ENCODE measurements around the gene TMEM269. TPM values are rescaled to one million over a fixed set of nuclear protein-coding genes. Genes with fewer than 3 reads are reported as not detected.

TMEM269 gene, protein sequence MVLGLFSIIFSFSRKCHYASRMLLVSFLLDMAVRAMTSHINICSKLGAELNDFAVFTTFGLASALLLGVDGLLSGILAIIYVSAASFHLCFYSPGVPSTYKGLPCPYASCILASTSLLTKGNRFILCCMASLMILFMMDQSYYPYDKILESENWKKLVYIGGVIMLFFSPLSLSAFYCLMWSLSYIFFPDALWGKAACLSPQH
- 0.18 TPM for polyA plus RNA-seq (2013, experiment 1 of 2; ENCODE audit: insufficient read length)
- polyA plus RNA-seq (2013, experiment 2 of 2; ENCODE audit: insufficient read length): 0.31 TPM

DNA sequence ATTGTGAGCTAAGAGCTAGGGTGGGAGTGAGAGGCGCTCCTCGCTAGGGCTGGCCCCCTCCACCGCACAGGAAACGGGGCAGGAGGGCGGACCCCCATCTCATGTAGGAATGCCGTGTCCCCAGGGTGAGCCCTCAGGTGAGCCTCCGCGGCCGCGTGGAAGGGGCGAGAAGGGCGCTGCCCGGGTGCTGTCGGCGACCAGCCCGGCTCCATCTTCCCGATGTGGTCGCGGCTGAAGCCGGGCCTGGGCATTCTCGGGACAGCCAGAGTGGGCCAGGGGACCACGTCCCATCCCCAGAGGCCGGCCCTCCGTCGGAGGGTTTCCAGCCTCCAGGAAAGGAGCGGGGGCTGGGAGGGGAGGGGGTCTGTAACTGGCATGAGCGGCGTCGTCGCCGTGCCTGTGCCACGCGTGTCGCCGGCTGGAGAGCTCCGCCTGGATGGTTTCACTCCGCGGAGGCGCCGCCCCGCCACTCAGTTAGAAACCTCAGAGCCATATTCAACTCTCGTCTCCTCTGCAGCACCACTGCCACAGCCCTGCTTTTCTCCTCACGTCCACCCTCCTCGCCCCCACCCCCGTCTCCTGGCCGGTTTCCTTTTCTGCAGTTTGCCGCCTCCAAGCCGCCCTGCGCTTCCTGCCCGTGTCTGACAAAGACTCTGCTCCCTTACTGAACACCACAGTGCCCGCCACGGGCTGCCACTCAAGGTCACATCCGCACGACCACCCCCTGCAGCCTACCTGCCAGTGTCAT is at the start of gene TMEM269:
Gene TMEM269 (plus strand): TSS at position 46 of the 748 bp plus-strand sequence. CDS start 4,903 bp downstream, outside the sequence.
- DNase-seq: peak; percentile 18

DNA sequence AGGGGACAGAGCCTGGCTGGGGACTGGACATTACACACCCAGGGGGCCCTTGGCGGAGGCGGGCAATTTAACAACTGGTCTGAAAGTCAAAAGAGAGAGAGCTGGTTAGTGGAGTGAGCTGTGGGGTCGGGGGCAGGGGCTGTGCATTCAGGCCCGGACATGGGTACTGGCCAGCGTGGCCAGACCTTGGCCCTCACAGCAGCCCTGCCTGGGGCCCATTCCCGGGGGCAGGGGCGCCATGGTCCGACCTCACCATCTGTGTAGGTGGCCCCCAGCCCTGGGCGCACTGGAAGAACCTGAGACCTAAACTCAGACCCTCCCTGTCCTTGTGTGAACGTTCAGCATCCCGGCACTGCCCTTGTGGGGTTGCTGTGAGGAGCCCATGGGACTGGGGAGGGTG is 49.7 kb upstream of the TMEM269 start:
- no peak for DNase-seq

DNA sequence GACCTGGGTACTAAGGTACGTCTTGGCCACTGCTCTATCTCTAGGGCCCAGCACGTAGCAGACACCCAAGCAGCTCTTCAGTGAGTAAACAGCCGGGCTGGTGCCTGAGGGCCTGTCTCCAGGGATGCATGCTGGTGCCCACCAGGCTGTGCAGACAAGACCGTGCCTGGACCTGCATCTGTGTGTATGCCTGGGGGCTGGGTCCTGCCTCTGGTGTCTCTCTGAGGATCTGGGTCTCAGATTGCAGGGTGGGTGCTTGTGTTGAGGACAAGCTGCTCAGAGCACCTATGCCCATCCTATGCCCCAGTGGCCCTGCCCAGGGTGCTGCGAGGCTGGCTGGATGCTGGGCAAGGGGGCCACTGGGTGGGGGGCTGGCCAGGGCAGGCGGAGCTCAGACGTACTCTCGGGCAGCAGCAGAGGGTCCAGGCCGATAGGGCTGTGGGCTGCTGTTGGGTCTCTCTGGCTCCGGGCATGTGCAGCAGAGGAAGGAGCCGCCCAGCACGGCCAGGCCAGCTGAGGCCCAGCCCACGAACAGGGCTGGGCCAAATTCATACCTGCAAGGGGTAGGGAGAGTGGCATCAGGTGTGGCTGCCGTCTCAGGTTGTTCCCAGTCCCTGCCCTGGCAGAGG is 49.2 kb upstream of the TMEM269 start:
- DNase-seq: no peak

DNA sequence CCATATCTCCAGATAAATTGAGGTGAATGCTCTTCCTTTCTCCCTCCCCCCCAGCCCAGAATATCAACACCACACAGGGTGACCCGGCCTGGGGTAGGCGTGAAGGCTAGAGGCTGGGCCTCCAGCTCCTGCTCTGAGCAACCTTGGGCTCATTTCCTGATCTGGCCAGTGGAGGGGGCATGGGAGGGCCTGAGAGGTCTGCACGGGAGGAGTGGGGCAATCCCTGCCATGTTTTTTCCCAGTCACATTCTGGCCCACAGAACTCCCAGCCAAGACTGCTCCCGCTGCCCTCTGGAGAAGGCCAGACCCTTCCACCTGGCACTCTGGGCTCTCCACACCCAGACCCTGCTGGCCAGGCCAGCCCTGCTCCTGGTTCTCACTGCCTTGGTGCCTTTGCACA is 48.6 kb upstream of the TMEM269 start:
- no peak for DNase-seq

DNA sequence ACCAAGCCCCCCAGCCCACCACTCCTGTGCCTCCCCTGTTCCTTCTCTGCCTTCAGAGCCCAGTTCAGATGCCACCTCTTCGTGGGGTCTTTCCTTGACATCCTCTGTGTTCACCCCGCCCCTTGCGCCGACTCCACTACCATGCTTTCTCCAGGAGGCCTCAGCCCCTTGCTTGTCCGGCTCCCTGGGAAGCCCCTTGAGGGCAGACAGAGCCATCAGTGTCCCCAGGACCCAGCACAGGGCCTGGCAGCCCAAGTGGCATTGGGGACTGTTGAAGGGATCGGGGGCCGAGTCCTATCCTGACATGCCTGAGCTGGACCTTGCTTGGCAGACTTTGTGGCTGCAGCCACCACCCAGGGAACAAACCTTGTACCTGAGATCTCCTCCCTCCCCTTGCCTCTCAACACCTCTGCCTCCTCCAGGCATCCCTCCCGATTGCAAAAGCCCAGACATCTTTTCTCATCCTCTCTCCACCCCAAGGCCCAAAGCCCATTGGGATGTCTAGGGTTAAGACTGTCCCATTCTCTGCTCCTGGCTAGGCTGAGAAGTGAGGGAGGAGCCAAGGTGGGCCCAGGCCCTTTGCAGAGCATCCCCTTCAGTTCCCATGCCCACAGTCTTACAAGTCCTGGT is 48.1 kb upstream of the TMEM269 start:
- no peak for DNase-seq

DNA sequence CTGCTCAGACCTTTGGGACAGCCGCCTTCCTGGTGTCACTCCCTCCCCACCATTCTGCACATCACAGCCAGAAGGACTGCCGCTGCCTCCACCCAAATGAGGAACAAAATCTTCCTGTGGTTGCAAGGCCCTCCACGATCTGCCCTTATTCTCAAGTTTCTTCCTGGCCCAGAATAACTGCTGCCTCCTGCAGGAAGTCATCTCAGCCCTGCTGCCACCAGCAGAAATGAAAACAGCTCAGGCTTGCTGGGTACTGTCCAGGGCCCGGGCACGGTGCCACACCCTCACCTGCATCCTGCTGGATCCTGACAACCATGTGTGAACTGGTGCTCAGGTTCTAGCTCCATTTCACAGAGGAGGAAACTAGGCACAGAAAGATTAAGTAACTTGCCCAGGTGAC is 47.5 kb upstream of the TMEM269 start:
- DNase-seq: no peak

DNA sequence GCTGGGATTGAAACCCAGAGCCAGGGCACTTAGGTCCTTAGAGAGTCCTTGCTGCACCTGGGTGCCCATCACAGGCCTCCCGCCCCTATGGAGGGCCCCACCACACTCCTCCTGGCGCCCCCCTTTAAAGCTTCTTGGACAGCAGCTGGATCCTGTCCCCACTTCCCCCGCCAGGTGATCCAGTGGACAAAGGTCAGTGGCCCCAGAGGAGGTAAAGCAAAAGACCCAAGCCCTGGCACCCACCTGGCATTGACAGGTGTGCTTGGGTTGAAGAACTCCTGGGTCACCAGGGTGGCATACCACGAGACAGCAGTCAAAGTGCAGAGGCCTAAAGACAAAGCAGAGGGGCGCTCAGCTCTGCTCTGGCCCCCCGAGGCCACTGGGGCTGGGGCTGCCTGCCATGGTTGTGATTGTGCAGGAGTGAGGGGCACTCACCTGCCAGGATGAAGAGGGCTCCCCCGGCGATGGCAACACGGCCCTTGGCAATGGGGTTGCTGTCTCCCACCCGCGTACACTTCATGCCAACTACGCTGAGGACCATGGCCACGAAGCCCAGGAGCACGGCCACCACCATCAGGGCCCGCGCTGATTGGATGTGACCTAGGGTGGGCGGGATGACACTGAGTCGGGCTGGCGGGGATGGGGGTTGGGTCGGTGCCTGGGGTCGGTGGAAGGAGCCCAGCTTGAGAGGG is 46.7 kb upstream of the TMEM269 start:
- DNase-seq: no peak

DNA sequence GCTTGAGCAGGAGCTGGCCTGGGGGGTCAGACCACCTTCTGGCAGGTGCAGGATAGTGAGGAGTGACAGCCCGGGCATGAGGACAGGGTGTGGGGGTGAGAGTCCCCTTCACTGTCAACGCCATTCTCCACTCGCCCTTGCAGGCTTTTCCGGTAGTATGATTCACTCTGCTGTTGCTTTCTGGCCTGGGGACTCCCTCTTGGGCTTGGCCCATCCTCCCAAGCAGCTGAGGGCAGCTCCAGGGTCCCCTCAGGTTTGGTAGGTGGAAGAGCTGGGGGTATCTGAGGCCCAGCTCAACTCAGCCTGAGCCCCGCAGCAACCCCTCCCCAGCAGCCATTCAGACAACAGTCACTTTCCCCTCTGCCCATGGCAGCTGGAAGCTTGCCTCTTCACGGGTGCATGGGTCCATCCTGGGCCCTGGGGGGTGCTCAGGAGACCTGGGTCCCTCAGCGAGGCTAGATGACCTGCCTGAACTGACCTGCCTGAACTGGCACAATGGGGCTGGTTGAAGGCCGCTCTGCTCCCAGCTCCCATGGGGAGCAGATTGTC is 46.0 kb upstream of the TMEM269 start:
- no peak for DNase-seq

DNA sequence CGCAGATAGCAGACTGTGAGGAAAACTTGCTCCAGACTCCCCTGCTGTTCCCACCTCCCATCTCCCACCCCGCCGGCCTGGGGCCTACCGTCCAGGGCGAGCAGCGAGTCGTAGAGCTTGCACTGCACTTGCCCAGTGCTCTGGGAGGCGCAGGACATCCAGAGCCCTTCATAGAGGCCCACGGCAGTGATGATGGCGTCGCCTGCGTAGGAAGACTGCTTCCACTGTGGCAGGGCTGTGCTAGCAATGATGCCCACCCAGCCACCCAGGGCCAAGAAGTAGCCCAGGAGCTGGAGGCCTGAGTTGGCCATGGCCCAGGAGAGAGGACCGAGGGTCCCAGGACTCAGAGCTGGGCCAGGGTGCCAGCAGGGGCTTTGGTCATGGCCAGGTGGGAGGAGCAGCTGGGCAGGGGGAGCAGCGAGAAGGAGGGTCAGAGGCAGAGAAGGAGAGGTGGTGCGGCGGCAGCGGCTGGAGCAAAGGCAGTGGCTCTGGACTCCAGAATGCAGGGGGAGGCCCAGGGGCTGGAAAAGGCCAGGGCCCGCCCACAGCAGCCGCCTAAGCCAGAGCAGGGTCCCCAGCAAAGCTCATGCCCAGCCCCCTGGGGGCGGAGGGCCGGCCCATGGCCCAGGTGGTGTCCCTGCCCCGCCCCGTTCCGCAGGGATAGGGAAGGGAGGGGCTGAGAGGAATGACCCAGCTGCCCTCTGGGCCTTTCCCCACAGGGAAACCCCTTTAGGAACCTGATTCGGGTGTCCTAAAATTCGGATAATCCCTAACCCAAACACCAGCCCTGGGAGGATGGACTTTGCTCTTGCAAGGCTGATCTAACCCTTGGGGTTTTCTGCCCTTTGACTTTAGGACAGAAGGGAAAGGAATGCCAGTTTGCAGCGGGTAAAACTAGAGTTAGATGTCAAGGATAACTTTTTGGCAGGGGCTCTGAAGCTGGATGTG is 44.8 kb upstream of the TMEM269 start, which contains the start of gene CLDN19:
Gene CLDN19 (minus strand): TSS at position 484 of the 948 bp plus-strand sequence. CDS start 173 bp downstream, at position 311.
- no peak for DNase-seq

DNA sequence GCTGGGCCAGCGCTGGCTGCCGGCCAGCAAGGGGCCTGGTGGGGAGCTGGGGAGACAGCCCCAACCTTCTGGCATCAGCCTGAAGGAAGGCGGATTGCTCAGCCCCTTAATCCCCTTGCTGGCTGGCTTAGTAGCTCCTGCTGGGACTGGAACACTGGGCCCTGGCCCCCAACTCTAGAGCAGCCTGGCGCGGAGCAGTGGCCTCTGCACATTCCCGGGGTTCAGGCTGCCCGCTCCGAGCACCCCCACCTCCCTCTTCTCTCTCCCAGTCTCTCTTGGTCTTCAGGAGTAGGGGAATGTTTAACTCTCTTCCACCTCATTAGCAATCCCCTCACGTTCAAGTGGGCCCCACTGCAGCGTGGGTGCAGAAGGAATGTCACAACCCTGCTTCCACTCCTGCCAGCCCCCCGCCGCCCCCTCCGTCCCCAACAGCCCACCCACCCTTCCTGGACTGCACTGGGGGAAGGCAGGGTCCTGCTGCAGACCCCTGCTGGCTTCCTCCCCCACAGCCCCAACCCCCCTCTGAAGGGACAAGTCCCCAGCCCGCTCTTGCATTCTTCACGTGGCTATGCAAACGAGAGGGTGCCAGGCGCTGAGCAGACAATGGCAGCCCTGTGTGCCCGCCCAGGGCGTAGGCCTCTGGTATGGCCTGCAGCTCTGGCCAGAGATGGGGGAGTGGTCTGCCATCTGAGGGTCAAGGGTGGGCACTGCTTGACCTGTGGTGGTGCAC is 43.8 kb upstream of the TMEM269 start:
- no peak for DNase-seq

DNA sequence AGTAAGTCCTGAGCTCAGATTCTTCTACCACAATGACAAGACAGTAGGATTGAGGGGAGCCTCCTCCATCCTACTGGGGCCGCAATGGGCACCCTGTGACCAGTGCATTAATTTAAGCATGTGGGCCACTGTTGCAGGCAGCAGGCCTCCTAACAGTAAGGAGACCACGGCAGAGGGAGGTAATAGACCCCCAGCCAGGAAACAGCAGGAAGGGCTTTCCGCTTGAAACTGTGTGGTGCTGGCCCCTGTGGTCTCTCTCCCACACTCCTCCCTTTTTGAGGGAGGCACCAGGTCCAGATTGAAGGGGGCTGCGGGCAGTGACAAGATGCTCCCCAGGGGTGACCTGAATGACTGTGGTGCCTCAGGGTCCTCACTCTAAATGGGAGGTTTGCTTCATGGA is 43.1 kb upstream of the TMEM269 start:
- no peak for DNase-seq

DNA sequence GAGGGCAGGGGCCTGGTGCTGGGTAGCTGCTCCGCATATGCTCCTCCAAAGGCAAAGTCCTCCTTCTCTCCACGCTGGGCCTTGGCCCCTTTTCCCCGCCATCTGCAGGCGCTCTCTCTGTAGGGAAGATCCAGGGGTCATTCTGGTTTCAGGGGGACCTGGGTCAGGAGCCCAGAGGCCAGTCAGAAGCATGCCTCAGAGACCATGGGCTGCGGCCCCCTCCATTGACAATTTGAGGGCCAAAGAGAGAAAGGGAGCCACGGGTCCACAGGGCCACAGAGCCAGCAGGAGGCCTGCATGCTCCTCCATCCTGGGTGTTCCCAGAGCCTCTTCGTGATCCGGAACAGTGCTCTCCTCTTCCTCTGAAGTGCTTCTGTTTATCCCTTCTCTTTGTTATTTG is 42.6 kb upstream of the TMEM269 start:
- DNase-seq: no peak

DNA sequence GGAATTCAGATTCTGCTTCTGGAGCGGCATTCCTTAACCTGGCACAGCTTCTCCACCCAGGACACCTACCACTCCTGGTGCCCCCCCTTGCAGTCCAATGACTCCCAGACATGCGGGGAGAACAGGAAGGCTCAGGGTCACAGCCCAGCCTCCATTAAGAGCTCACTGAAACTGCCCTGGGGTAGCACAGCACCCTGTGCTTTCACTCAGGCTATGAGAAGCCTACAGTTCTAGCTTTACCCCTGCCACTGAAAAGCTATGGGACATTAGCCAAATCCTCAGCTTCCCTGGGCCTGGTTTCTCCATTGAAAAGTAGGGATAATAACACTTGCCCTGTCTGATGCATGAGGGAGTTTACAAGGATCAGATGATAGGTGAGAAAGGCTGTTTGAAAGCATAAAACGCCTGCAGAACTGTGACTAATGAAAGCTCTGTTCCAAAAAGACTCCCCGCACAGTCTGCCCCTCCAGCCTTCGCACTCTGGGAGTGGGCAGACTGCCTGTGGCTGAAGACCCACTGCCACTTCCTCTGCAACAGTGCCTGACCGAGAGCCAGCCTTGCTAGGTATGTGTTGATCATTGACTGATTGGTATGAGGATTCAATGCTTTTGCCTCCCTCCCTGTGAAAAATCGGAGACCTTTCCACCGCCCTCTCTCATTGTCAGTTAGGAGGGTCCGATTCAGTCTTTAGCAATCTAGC is 42.0 kb upstream of the TMEM269 start:
- no peak for DNase-seq

DNA sequence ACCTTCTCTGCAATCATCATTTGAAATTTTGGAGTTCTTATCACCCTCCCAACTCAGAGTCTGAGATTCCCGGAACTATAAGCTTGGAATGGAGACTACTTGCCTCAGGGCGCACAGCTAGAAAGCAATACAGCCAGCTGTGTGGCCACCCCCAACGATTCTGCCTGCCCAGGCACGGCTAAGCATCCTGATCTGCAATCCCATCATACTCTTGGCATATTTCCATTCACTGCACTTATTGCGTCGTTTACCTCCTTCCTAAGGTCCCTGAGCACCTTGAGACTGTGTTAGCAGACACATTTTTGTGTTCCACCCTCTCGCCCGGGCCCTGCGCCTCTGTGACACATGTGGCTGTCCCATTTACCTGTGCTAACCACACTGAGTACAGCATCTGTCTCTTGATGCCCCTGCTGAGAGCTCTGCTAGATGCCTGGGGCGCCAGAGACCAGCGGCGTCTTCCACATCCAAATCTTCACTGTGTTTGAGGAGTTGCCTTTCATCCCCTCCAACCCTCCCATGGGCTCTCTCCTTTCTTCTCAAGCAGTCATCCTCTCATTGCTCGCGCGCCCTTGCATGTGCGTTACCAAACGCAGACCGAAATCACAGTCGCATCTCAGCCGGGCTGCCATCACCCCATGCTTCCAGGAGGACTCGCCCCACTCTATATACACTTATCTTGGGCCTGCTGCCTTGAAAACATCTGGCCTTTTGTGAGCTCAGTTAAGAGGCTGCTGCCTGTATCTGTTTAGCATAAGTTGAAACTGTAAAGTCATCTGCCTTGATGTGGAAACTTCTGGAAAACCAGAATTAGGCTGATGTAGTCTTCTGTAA is 41.3 kb upstream of the TMEM269 start:
- no peak for DNase-seq

DNA sequence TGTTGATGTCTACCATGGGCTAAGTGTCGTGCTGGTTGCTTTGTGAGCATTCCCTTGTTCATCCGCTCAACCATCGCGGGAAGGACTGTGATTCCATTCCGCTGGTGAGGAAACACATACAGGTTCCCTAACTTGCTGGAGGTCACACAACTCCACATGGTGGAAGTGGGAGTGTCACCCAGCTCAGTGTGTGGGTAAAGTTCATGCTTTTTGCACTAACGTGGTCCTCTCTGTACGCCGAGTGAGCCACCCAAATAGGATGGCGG is 40.7 kb upstream of the TMEM269 start:
- no peak for DNase-seq

DNA sequence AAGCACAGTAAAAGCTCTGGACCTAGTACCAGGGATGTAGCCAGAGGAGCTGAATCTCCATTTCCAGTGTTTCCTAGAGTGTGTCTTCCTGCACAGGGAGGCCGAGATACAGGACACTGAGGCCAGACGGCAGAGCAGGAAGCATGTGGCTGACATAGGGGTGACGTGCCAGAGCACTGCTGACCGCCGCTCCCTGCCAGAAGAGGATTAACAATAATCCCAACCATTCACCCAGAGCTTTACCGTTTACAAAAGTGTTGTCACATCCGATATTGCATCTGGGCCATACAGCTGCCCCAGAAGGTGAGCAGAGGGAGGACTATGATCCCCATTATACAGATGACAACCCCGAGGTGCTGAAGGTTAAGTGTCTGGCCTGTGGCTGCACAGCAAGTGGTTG is 38.9 kb upstream of the TMEM269 start:
- DNase-seq: no peak

DNA sequence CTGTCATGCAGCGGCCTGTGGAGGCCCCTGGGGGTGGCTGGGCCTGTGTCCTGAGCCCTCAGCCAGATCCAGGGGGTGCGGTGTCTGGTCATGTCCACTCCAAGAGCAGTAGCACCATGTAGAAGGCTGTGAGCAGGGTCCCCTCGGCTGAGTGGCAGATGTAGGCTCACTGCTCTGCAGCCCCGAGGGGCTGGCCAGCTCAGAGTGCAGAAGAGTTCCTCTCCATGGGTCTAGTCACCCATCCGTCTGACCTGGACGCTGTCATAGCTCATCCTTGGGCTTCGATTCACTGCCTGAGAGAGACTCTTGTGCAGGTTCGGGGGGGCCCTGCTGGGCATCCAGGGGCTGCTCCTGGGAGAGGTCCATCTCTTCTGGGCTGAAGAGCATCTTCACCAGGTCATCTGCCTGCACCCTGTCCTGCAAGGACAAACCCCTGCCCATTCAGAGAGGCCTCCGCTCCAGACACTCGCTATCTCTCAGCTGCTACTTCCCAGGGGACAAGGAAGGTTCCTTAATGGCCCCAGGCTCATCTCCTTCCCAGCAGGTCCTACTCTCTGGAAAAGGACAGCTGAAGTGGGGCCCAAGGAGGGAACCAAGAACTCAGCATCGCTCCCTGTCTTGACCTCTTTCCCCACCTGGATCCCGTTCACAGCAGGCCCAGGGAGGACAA is 38.2 kb upstream of the TMEM269 start:
- DNase-seq: no peak

DNA sequence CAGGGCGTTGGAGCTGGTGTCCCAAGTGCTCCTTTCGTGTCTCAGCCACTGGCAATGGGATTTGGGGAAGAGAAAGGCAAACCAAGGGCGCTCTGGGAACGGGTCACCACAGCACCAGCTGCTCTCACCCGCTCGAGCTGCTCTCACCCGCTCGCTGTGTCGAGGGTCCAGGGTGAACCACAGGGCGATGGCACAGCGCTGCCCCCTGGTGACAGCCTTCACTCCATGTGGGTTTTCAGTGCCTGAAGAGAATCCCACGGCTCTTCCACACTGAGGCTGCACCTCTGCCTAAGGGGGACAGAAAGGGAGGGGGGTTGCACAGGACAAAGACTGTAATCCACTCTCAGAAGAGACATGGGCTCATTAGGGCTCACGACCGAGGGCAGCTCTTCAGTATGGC is 37.7 kb upstream of the TMEM269 start:
- no peak for DNase-seq

All from fibroblast of skin of abdomen (primary cell).